ENCODE data around the gene ARHGEF38.

- TF ChIP-seq POLR2AphosphoS5 (IDR thresholded peaks at IDR 0.05; ENCODE audit: low read depth, low read length) = no peak
- no peak for TF ChIP-seq POLR2A (IDR thresholded peaks at IDR 0.05; ENCODE audit: low read depth, low read length)
- no peak for TF ChIP-seq TAF1 (IDR thresholded peaks at IDR 0.05; ENCODE audit: low read depth, low read length)
- TF ChIP-seq POU2F2 (IDR thresholded peaks at IDR 0.05; ENCODE audit: low read depth, low read length) = no peak
Measured at GRCh38 chr4:105624530-105624929, 72.1 kb downstream of the ARHGEF38 start.

Measured in GM12891 (cell line).